ENCODE measurements around the gene PDXK. TPM values are rescaled to one million over a fixed set of nuclear protein-coding genes. Genes with fewer than 3 reads are reported as not detected.

The PDXK gene
- total and polyA plus RNA-seq, 4 experiments from 2014 or later, result 37.5 to 94.3 (median 77.4) TPM

- Histone ChIP-seq H3K4me3 (ENCODE audit: low read length in 2 of 2) (no peak overlapping the region), H3K9me3 (ENCODE audit: control insufficient read depth in 1 of 2, low read length in 2 of 2) (no peaks in the 10 kb centered on the region), H3K27ac (ENCODE audit: low read depth, low read length) (no peak overlapping the region), H3K36me3 (ENCODE audit: insufficient read depth, low read length) (peaks cover 75% of the 10 kb centered on the region), H3K27me3 (ENCODE audit: insufficient read depth, low read length) (no peaks in the 10 kb centered on the region), H3K4me1 (ENCODE audit: insufficient read depth, low read length) (no peaks in the 10 kb centered on the region)
- Mint-ChIP-seq H3K9me3 (peaks cover 0 to 2% (median 0%) of the 10 kb centered on the region in 8 donors), H3K4me1 (peaks cover 0 to 3% (median 0%) of the 10 kb centered on the region in 4 donors), H3K27ac (no peak overlapping the region), H3K36me3 (peaks cover 35 to 74% of the 10 kb centered on the region in 2 donors), H3K4me3 (no peak overlapping the region), H3K27me3 (no peaks in the 10 kb centered on the region)
- ChIA-PET POLR2A (ENCODE audit: partially characterized antibody) (no interaction called here), CTCF (ENCODE audit: partially characterized antibody) (interaction anchor here (1.0 kb wide), 1 partner anchor 10 kb away, joined by 3 read pairs; the partner anchor contains the start of gene RRP1)
- intact Hi-C loops (cut with micrococcal nuclease), result no loop called here
- no peak for DNase-seq
These were observed 80.4 kb downstream of the PDXK start for GRCh38 chr21:43799301-43799840.

GRCh38 chr21:43800124-43800523 is 81.2 kb downstream of the PDXK start:
- Histone ChIP-seq H3K4me1 (ENCODE audit: insufficient read depth, low read length) (no peaks in the 10 kb centered on the region), H3K27me3 (ENCODE audit: insufficient read depth, low read length) (no peaks in the 10 kb centered on the region), H3K9me3 (ENCODE audit: control insufficient read depth in 1 of 2, low read length in 2 of 2) (no peaks in the 10 kb centered on the region), H3K27ac (ENCODE audit: low read depth, low read length) (no peak overlapping the region), H3K36me3 (ENCODE audit: insufficient read depth, low read length) (peaks cover 68% of the 10 kb centered on the region), H3K4me3 (ENCODE audit: low read length in 2 of 2) (no peak overlapping the region)
- intact Hi-C loops (cut with micrococcal nuclease), result no loop called here
- H3K27me3 Mint-ChIP-seq, result no peaks in the 10 kb centered on the region
- ChIA-PET POLR2A (ENCODE audit: partially characterized antibody) (no interaction called here), CTCF (ENCODE audit: partially characterized antibody) (no interaction called here)
- H3K27ac Mint-ChIP-seq, result peak overlapping the region in 1 of 7 donors; percentile 12
- no peak overlapping the region for H3K4me3 Mint-ChIP-seq
- peaks cover 0 to 3% (median 0%) of the 10 kb centered on the region in 4 donors for H3K4me1 Mint-ChIP-seq
- peaks cover 0 to 2% (median 0%) of the 10 kb centered on the region in 8 donors for H3K9me3 Mint-ChIP-seq
- no peak for DNase-seq
- H3K36me3 Mint-ChIP-seq, result peaks cover 32 to 72% of the 10 kb centered on the region in 2 donors

- Histone ChIP-seq H3K4me3 (ENCODE audit: low read length in 2 of 2) (no peak overlapping the region), H3K4me1 (ENCODE audit: insufficient read depth, low read length) (no peaks in the 10 kb centered on the region), H3K9me3 (ENCODE audit: control insufficient read depth in 1 of 2, low read length in 2 of 2) (no peaks in the 10 kb centered on the region), H3K27ac (ENCODE audit: low read depth, low read length) (no peak overlapping the region), H3K27me3 (ENCODE audit: insufficient read depth, low read length) (no peaks in the 10 kb centered on the region), H3K36me3 (ENCODE audit: insufficient read depth, low read length) (peaks cover 63% of the 10 kb centered on the region)
- POLR2A ChIA-PET (ENCODE audit: partially characterized antibody), result no interaction called here
- intact Hi-C loops (cut with micrococcal nuclease), result no loop called here
- no peaks in the 10 kb centered on the region for H3K27me3 Mint-ChIP-seq
- CTCF ChIA-PET (ENCODE audit: partially characterized antibody), result no interaction called here
- H3K9me3 Mint-ChIP-seq, result no peaks in the 10 kb centered on the region
- no peak for DNase-seq
- peaks cover 0 to 3% (median 0%) of the 10 kb centered on the region in 4 donors for H3K4me1 Mint-ChIP-seq
- peaks cover 29 to 69% of the 10 kb centered on the region in 2 donors for H3K36me3 Mint-ChIP-seq
- H3K27ac Mint-ChIP-seq, result peak overlapping the region in 1 of 7 donors; percentile 12
- H3K4me3 Mint-ChIP-seq, result no peak overlapping the region
These were observed 81.6 kb downstream of the PDXK start for GRCh38 chr21:43800566-43800965.

- Histone ChIP-seq H3K36me3 (ENCODE audit: insufficient read depth, low read length) (peaks cover 57% of the 10 kb centered on the region), H3K4me3 (ENCODE audit: low read length in 2 of 2) (no peak overlapping the region), H3K4me1 (ENCODE audit: insufficient read depth, low read length) (no peaks in the 10 kb centered on the region), H3K27me3 (ENCODE audit: insufficient read depth, low read length) (no peaks in the 10 kb centered on the region), H3K9me3 (ENCODE audit: control insufficient read depth in 1 of 2, low read length in 2 of 2) (no peaks in the 10 kb centered on the region), H3K27ac (ENCODE audit: low read depth, low read length) (no peak overlapping the region)
- Mint-ChIP-seq H3K27me3 (no peaks in the 10 kb centered on the region), H3K27ac (no peak overlapping the region), H3K36me3 (peaks cover 29 to 62% of the 10 kb centered on the region in 2 donors), H3K4me3 (no peak overlapping the region), H3K9me3 (no peaks in the 10 kb centered on the region), H3K4me1 (peaks cover 0 to 3% (median 1%) of the 10 kb centered on the region in 4 donors)
- DNase-seq, result no peak
- intact Hi-C loops (cut with micrococcal nuclease), result no loop called here
- POLR2A ChIA-PET (ENCODE audit: partially characterized antibody), result no interaction called here
- CTCF ChIA-PET (ENCODE audit: partially characterized antibody), result no interaction called here
These were observed 82.3 kb downstream of the PDXK start for GRCh38 chr21:43801006-43801783.

- H3K36me3 ChIP-seq (ENCODE audit: insufficient read depth, low read length), result peaks cover 42% of the 10 kb centered on the region
- Mint-ChIP-seq H3K4me3 (no peak overlapping the region), H3K27ac (no peak overlapping the region), H3K9me3 (no peaks in the 10 kb centered on the region), H3K36me3 (peaks cover 19 to 50% of the 10 kb centered on the region in 2 donors), H3K27me3 (no peaks in the 10 kb centered on the region), H3K4me1 (peaks cover 0 to 5% (median 0%) of the 10 kb centered on the region in 4 donors)
- no peak overlapping the region for H3K27ac ChIP-seq (ENCODE audit: low read depth, low read length)
- no peaks in the 10 kb centered on the region for H3K4me1 ChIP-seq (ENCODE audit: insufficient read depth, low read length)
- POLR2A ChIA-PET (ENCODE audit: partially characterized antibody), result no interaction called here
- no peak for DNase-seq
- CTCF ChIA-PET (ENCODE audit: partially characterized antibody), result no interaction called here
- no peaks in the 10 kb centered on the region for H3K9me3 ChIP-seq (ENCODE audit: control insufficient read depth in 1 of 2, low read length in 2 of 2)
- intact Hi-C loops (cut with micrococcal nuclease), result no loop called here
- H3K27me3 ChIP-seq (ENCODE audit: insufficient read depth, low read length), result no peaks in the 10 kb centered on the region
- H3K4me3 ChIP-seq (ENCODE audit: low read length in 2 of 2), result no peak overlapping the region
These were observed 83.9 kb downstream of the PDXK start for GRCh38 chr21:43802713-43803313.

- no peaks in the 10 kb centered on the region for H3K9me3 ChIP-seq (ENCODE audit: control insufficient read depth in 1 of 2, low read length in 2 of 2)
- ChIA-PET CTCF (ENCODE audit: partially characterized antibody) (no interaction called here), POLR2A (ENCODE audit: partially characterized antibody) (no interaction called here)
- H3K27ac Mint-ChIP-seq, result peak overlapping the region in 2 of 7 donors; percentile 47 to 56
- H3K36me3 Mint-ChIP-seq, result peaks cover 13 to 43% of the 10 kb centered on the region in 2 donors
- H3K4me1 Mint-ChIP-seq, result peaks cover 0 to 5% (median 0%) of the 10 kb centered on the region in 4 donors
- H3K27ac ChIP-seq (ENCODE audit: low read depth, low read length), result no peak overlapping the region
- H3K27me3 Mint-ChIP-seq, result no peaks in the 10 kb centered on the region
- H3K4me1 ChIP-seq (ENCODE audit: insufficient read depth, low read length), result no peaks in the 10 kb centered on the region
- no peak overlapping the region for H3K4me3 Mint-ChIP-seq
- intact Hi-C loops (cut with micrococcal nuclease), result no loop called here
- H3K9me3 Mint-ChIP-seq, result no peaks in the 10 kb centered on the region
- no peak overlapping the region for H3K4me3 ChIP-seq (ENCODE audit: low read length in 2 of 2)
- no peaks in the 10 kb centered on the region for H3K27me3 ChIP-seq (ENCODE audit: insufficient read depth, low read length)
- H3K36me3 ChIP-seq (ENCODE audit: insufficient read depth, low read length), result peaks cover 32% of the 10 kb centered on the region
- DNase-seq, result no peak
These were observed 84.8 kb downstream of the PDXK start for GRCh38 chr21:43803558-43804300.

GRCh38 chr21:43805275-43805800 is 86.4 kb downstream of the PDXK start:
- Mint-ChIP-seq H3K27ac (peak overlapping the region in 2 of 7 donors; percentile 13 to 62), H3K36me3 (peaks cover 13 to 34% of the 10 kb centered on the region in 2 donors), H3K4me1 (peaks cover 0 to 5% (median 0%) of the 10 kb centered on the region in 4 donors), H3K4me3 (no peak overlapping the region), H3K9me3 (no peaks in the 10 kb centered on the region), H3K27me3 (no peaks in the 10 kb centered on the region)
- POLR2A ChIA-PET (ENCODE audit: partially characterized antibody), result no interaction called here
- Histone ChIP-seq H3K4me3 (ENCODE audit: low read length in 2 of 2) (no peak overlapping the region), H3K27me3 (ENCODE audit: insufficient read depth, low read length) (no peaks in the 10 kb centered on the region), H3K9me3 (ENCODE audit: control insufficient read depth in 1 of 2, low read length in 2 of 2) (no peaks in the 10 kb centered on the region), H3K27ac (ENCODE audit: low read depth, low read length) (no peak overlapping the region), H3K36me3 (ENCODE audit: insufficient read depth, low read length) (peaks cover 21% of the 10 kb centered on the region), H3K4me1 (ENCODE audit: insufficient read depth, low read length) (no peaks in the 10 kb centered on the region)
- intact Hi-C loops (cut with micrococcal nuclease), result no loop called here
- no peak for DNase-seq
- CTCF ChIA-PET (ENCODE audit: partially characterized antibody), result no interaction called here

Data from CD4-positive, alpha-beta memory T cell (primary cell).